Neutrophil (primary cell): ENCODE measurements around the gene EMC8.

Experiments used
- H3K27ac ChIP-seq: fragments of 200-600 bp; sonication (generic); 2 replicates; pipeline ENCODE4 v1.5.1; 2016; ENCODE audit warnings: mild to moderate bottlenecking, moderate library complexity
- H3K27me3 ChIP-seq: fragments of 200-600 bp; sonication (generic); 2 replicates; pipeline ENCODE4 v1.6.0; 2016; ENCODE audit warnings: mild to moderate bottlenecking
- H3K36me3 ChIP-seq: fragments of 200-600 bp; sonication (generic); 2 replicates; pipeline ENCODE4 v1.5.1; 2017
- H3K4me1 ChIP-seq, 2 experiments: fragments of 200-600 bp in 1 of 2; sonication (generic) in 1 of 2; 1 replicate in 1 of 2; 2 replicates in 1 of 2; pipeline versions ENCODE4 v1.5.1 to v1.6.1; 2013 to 2016; ENCODE audit warnings: low read depth in 1 of 2, low read length in 1 of 2, mild to moderate bottlenecking in 1 of 2, moderate library complexity in 1 of 2; ENCODE audit not compliant: control insufficient read depth in 1 of 2, insufficient read depth in 1 of 2
- H3K4me3 ChIP-seq, 2 experiments: fragments of 200-600 bp in 1 of 2; sonication (generic) in 1 of 2; 1 replicate in 1 of 2; 2 replicates in 1 of 2; pipeline ENCODE4 v1.5.1; 2013 to 2016; ENCODE audit warnings: low read depth in 1 of 2, low read length in 1 of 2, mild to moderate bottlenecking in 1 of 2, moderate library complexity in 1 of 2
- H3K9me3 ChIP-seq: fragments of 200-600 bp; sonication (generic); 2 replicates; pipeline ENCODE4 v1.5.1; 2016
- CTCF ChIP-seq: fragments of 200-600 bp; sonication (generic); IDR thresholded peaks from 2 replicates; pipeline ENCODE4 v1.5.1; 2016; ENCODE audit warnings: antibody characterized with exemption

EMC8 gene

GRCh38 chr16:85833219-85833920 lies 34.0 kb upstream of the EMC8 start:
- Histone ChIP-seq H3K4me3 (no peak overlapping the region), H3K36me3 (no peaks in the 10 kb centered on the region), H3K27ac (no peak overlapping the region), H3K27me3 (peaks cover 96% of the 10 kb centered on the region), H3K9me3 (no peaks in the 10 kb centered on the region), H3K4me1 (peaks cover 9 to 11% of the 10 kb centered on the region in 2 experiments)
- no peak for TF ChIP-seq CTCF

- no peaks in the 10 kb centered on the region for H3K36me3 ChIP-seq
Measured at GRCh38 chr16:85832570-85833218, 33.4 kb upstream of the EMC8 start.

GRCh38 chr16:85830821-85831220 lies 31.5 kb upstream of the EMC8 start:
- Histone ChIP-seq H3K27me3 (peaks cover 96% of the 10 kb centered on the region), H3K4me3 (no peak overlapping the region), H3K4me1 (peaks cover 9 to 11% of the 10 kb centered on the region in 2 experiments), H3K9me3 (no peaks in the 10 kb centered on the region), H3K27ac (no peak overlapping the region), H3K36me3 (no peaks in the 10 kb centered on the region)
- TF ChIP-seq CTCF = no peak

More at GRCh38 chr16:85832570-85833218, 33.4 kb upstream of the EMC8 start:
- H3K27ac ChIP-seq = no peak overlapping the region
- no peaks in the 10 kb centered on the region for H3K9me3 ChIP-seq
- no peak overlapping the region for H3K4me3 ChIP-seq
- peaks cover 96% of the 10 kb centered on the region for H3K27me3 ChIP-seq
- TF ChIP-seq CTCF = no peak
- peaks cover 9 to 11% of the 10 kb centered on the region in 2 experiments for H3K4me1 ChIP-seq

GRCh38 chr16:85829751-85830445 lies 30.6 kb upstream of the EMC8 start:
- no peak overlapping the region for H3K27ac ChIP-seq
- H3K4me3 ChIP-seq = no peak overlapping the region
- H3K9me3 ChIP-seq = no peaks in the 10 kb centered on the region
- no peaks in the 10 kb centered on the region for H3K36me3 ChIP-seq
- H3K27me3 ChIP-seq = peaks cover 96% of the 10 kb centered on the region
- peaks cover 9 to 11% of the 10 kb centered on the region in 2 experiments for H3K4me1 ChIP-seq
- no peak for TF ChIP-seq CTCF

GRCh38 chr16:85829171-85829719 lies 29.9 kb upstream of the EMC8 start:
- peaks cover 95% of the 10 kb centered on the region for H3K27me3 ChIP-seq
- no peak for TF ChIP-seq CTCF
- no peak overlapping the region for H3K27ac ChIP-seq
- H3K36me3 ChIP-seq = no peaks in the 10 kb centered on the region
- peaks cover 9 to 11% of the 10 kb centered on the region in 2 experiments for H3K4me1 ChIP-seq
- H3K9me3 ChIP-seq = no peaks in the 10 kb centered on the region
- no peak overlapping the region for H3K4me3 ChIP-seq
